ENCODE results near the gene TAF11L13. TPM values are rescaled to one million over a fixed set of nuclear protein-coding genes. Genes with fewer than 3 reads are reported as not detected.
"Not testable (repeated sequence)": the region's sequence is repeated elsewhere in the genome, so short reads cannot be mapped to it uniquely, and the experiment has no call there.

TAF11L13 gene
- total and polyA plus RNA-seq, 2 of the 13 experiments (the other 11 are each of a cell fraction or from before 2014, with no cell fraction given), result not detected

GRCh38 chr5:17597728-17598127 is 34.2 kb upstream of the TAF11L13 start, which contains the start of gene TAF11L10:
Gene TAF11L10 (minus strand): TSS chr5:17597828.
- DNase-seq (ENCODE audit: low spot score); in situ Hi-C loops (cut with HindIII; ENCODE audit: extremely low pct_ligation_motif_present, low pct_unique_long_range_greater_than_20kb); POLR2A ChIA-PET; H3K4me1 ChIP-seq (ENCODE audit: insufficient read depth, low read length); H3K27me3 ChIP-seq (ENCODE audit: control insufficient read depth in 1 of 2, insufficient read depth in 2 of 2, low read length in 2 of 2); ATAC-seq; CTCF ChIA-PET (ENCODE audit: low intra/inter-chr PET ratio, low total read pairs); H3K27ac ChIP-seq (ENCODE audit: extremely low read length, insufficient read depth, low read length); H3K4me3 ChIP-seq (replicated peaks in 1 of 3; ENCODE audit: insufficient read depth in 1 of 3, low read depth in 2 of 3, low read length in 3 of 3); intact Hi-C loops (cut with micrococcal nuclease; ENCODE audit: unreplicated experiment); H3K9ac ChIP-seq (ENCODE audit: insufficient read depth, low read depth, low read length); H3K79me2 ChIP-seq (ENCODE audit: insufficient read depth, low read length); FAIRE-seq; H3K36me3 ChIP-seq (replicated peaks in 1 of 2; ENCODE audit: control insufficient read depth in 1 of 2, insufficient read depth in 2 of 2, low read length in 2 of 2); BruUV-seq (replicated peaks); H3K4me2 ChIP-seq (ENCODE audit: low read depth, low read length); H4K20me1 ChIP-seq (ENCODE audit: insufficient read depth, low read length); H2AFZ ChIP-seq (ENCODE audit: low read length); H3K9me3 ChIP-seq (ENCODE audit: low read length): not testable (repeated sequence)
- WGBS (ENCODE audit: low lambda C conversion rate), result no CpG with 5 or more reads among the region's 15 CpGs

- in situ Hi-C loops (cut with HindIII; ENCODE audit: extremely low pct_ligation_motif_present, low pct_unique_long_range_greater_than_20kb); H3K79me2 ChIP-seq (ENCODE audit: insufficient read depth, low read length); intact Hi-C loops (cut with micrococcal nuclease; ENCODE audit: unreplicated experiment); H2AFZ ChIP-seq (ENCODE audit: low read length); BruUV-seq (replicated peaks); POLR2A ChIA-PET; H3K27me3 ChIP-seq (ENCODE audit: control insufficient read depth in 1 of 2, insufficient read depth in 2 of 2, low read length in 2 of 2); H4K20me1 ChIP-seq (ENCODE audit: insufficient read depth, low read length); H3K27ac ChIP-seq (ENCODE audit: extremely low read length, insufficient read depth, low read length); ATAC-seq; H3K4me1 ChIP-seq (ENCODE audit: insufficient read depth, low read length); H3K36me3 ChIP-seq (replicated peaks in 1 of 2; ENCODE audit: control insufficient read depth in 1 of 2, insufficient read depth in 2 of 2, low read length in 2 of 2); DNase-seq (ENCODE audit: low spot score); CTCF ChIA-PET (ENCODE audit: low intra/inter-chr PET ratio, low total read pairs); H3K4me2 ChIP-seq (ENCODE audit: low read depth, low read length); H3K9me3 ChIP-seq (ENCODE audit: low read length); H3K4me3 ChIP-seq (replicated peaks in 1 of 3; ENCODE audit: insufficient read depth in 1 of 3, low read depth in 2 of 3, low read length in 3 of 3); H3K9ac ChIP-seq (ENCODE audit: insufficient read depth, low read depth, low read length); FAIRE-seq: not testable (repeated sequence)
- 38% methylated on average over 6 of the region's 6 CpGs for WGBS (ENCODE audit: low lambda C conversion rate)
These were observed 28.0 kb upstream of the TAF11L13 start, which contains the start of gene TAF11L11 for GRCh38 chr5:17603880-17604279. Gene TAF11L11 (plus strand): TSS chr5:17604183.

GRCh38 chr5:17604951-17605350 is 26.9 kb upstream of the TAF11L13 start:
- H4K20me1 ChIP-seq (ENCODE audit: insufficient read depth, low read length), result no peaks in the 10 kb centered on the region
- in situ Hi-C loops (cut with HindIII; ENCODE audit: extremely low pct_ligation_motif_present, low pct_unique_long_range_greater_than_20kb), result no loop called here
- no peaks in the 10 kb centered on the region for H3K9me3 ChIP-seq (ENCODE audit: low read length)
- H3K4me1 ChIP-seq (ENCODE audit: insufficient read depth, low read length), result no peaks in the 10 kb centered on the region
- TF ChIP-seq YEATS2 (CRISPR knock-in tag; IDR thresholded peaks at IDR 0.05; ENCODE audit: borderline replicate concordance) (no peak), ZNF503 (CRISPR knock-in tag; IDR thresholded peaks at IDR 0.05) (no peak), CENPBD1 (CRISPR knock-in tag; IDR thresholded peaks at IDR 0.05; ENCODE audit: borderline replicate concordance, low read depth) (no peak)
- WGBS (ENCODE audit: low lambda C conversion rate), result 37% methylated on average over 13 of the region's 14 CpGs
- no TSS peak for BruUV-seq (replicated peaks)
- no peaks in the 10 kb centered on the region for H3K36me3 ChIP-seq (replicated peaks in 1 of 2; ENCODE audit: control insufficient read depth in 1 of 2, insufficient read depth in 2 of 2, low read length in 2 of 2)
- no peaks in the 10 kb centered on the region; a peak in 1 of 5 replicates for H3K27me3 ChIP-seq (ENCODE audit: control insufficient read depth in 1 of 2, insufficient read depth in 2 of 2, low read length in 2 of 2)
- no peak for DNase-seq (ENCODE audit: low spot score)
- no peak overlapping the region for H2AFZ ChIP-seq (ENCODE audit: low read length)
- no peak overlapping the region for H3K4me3 ChIP-seq (replicated peaks in 1 of 3; ENCODE audit: insufficient read depth in 1 of 3, low read depth in 2 of 3, low read length in 3 of 3)
- H3K27ac ChIP-seq (ENCODE audit: extremely low read length, insufficient read depth, low read length), result no peak overlapping the region
- no peak for FAIRE-seq
- H3K9ac ChIP-seq (ENCODE audit: insufficient read depth, low read depth, low read length), result no peak overlapping the region
- ChIA-PET POLR2A (no interaction called here), CTCF (ENCODE audit: low intra/inter-chr PET ratio, low total read pairs) (no interaction called here)
- H3K79me2 ChIP-seq (ENCODE audit: insufficient read depth, low read length), result no peaks in the 10 kb centered on the region
- intact Hi-C loops (cut with micrococcal nuclease; ENCODE audit: unreplicated experiment), result no loop called here
- ATAC-seq, result no peak
- H3K4me2 ChIP-seq (ENCODE audit: low read depth, low read length), result no peak overlapping the region

- BruUV-seq (replicated peaks); in situ Hi-C loops (cut with HindIII; ENCODE audit: extremely low pct_ligation_motif_present, low pct_unique_long_range_greater_than_20kb); H3K4me3 ChIP-seq (replicated peaks in 1 of 3; ENCODE audit: insufficient read depth in 1 of 3, low read depth in 2 of 3, low read length in 3 of 3); H3K4me1 ChIP-seq (ENCODE audit: insufficient read depth, low read length); H4K20me1 ChIP-seq (ENCODE audit: insufficient read depth, low read length); intact Hi-C loops (cut with micrococcal nuclease; ENCODE audit: unreplicated experiment); H3K36me3 ChIP-seq (replicated peaks in 1 of 2; ENCODE audit: control insufficient read depth in 1 of 2, insufficient read depth in 2 of 2, low read length in 2 of 2); H3K9me3 ChIP-seq (ENCODE audit: low read length); H3K27ac ChIP-seq (ENCODE audit: extremely low read length, insufficient read depth, low read length); H3K79me2 ChIP-seq (ENCODE audit: insufficient read depth, low read length); FAIRE-seq; H3K4me2 ChIP-seq (ENCODE audit: low read depth, low read length); DNase-seq (ENCODE audit: low spot score); H2AFZ ChIP-seq (ENCODE audit: low read length); ATAC-seq; CTCF ChIA-PET (ENCODE audit: low intra/inter-chr PET ratio, low total read pairs); POLR2A ChIA-PET; H3K27me3 ChIP-seq (ENCODE audit: control insufficient read depth in 1 of 2, insufficient read depth in 2 of 2, low read length in 2 of 2); H3K9ac ChIP-seq (ENCODE audit: insufficient read depth, low read depth, low read length): not testable (repeated sequence)
- WGBS (ENCODE audit: low lambda C conversion rate), result 17% methylated on average over 4 of the region's 4 CpGs
These were observed 24.4 kb upstream of the TAF11L13 start for GRCh38 chr5:17607461-17607860.

Measured in HepG2 (cell line).